Loucy (cell line): Measurements from ENCODE around the gene ATP8A2.

ENCODE experiments used
- EZH2phosphoT487 ChIP-seq: fragments of 200-600 bp; IDR thresholded peaks from 2 replicates; pipeline ENCODE4 v1.6.1; 2018; ENCODE audit warnings: antibody characterized with exemption, mild to moderate bottlenecking, moderate library complexity, borderline replicate concordance
- TF ChIP-seq, protein P1 (sequence below): fragments of 200-600 bp; sonication (generic); conservative IDR thresholded peaks from 2 replicates; pipeline ENCODE4 v1.5.1; 2014; ENCODE audit warnings: mild to moderate bottlenecking, antibody characterized with exemption, low read length

DNA sequence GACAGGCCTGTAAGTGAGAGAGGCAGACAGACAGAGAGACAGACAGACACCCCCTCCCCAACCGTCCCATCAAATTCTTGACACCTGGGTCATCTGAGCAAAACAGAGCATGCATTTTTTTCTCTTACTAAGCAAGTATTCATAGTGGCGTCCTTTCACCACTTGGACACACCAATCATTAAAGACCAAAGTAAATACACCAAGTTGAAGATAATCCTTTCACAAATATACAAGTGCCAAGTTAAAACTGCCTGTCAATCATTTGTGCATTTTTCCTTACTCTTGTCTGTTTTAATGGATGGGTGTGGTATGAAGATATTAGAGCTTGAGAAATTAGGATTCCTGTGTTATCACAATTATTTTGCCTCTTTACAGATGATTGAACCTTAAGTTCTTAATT lies 337.3 kb downstream of the ATP8A2 start:
- TF ChIP-seq, protein P1, sequence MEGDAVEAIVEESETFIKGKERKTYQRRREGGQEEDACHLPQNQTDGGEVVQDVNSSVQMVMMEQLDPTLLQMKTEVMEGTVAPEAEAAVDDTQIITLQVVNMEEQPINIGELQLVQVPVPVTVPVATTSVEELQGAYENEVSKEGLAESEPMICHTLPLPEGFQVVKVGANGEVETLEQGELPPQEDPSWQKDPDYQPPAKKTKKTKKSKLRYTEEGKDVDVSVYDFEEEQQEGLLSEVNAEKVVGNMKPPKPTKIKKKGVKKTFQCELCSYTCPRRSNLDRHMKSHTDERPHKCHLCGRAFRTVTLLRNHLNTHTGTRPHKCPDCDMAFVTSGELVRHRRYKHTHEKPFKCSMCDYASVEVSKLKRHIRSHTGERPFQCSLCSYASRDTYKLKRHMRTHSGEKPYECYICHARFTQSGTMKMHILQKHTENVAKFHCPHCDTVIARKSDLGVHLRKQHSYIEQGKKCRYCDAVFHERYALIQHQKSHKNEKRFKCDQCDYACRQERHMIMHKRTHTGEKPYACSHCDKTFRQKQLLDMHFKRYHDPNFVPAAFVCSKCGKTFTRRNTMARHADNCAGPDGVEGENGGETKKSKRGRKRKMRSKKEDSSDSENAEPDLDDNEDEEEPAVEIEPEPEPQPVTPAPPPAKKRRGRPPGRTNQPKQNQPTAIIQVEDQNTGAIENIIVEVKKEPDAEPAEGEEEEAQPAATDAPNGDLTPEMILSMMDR: no peak
- no peak for TF ChIP-seq EZH2phosphoT487
